GM18909 (cell line): ENCODE data around the gene VAMP5.
"Not testable (repeated sequence)": the region's sequence is repeated elsewhere in the genome, so short reads cannot be mapped to it uniquely, and the experiment has no call there.

Experiments used
- ATAC-seq: cut with Tn5 transposase; IDR thresholded peaks from one replicate; pipeline ENCODE4 v1.9.1; 2021; ENCODE audit warnings: mild to moderate bottlenecking; ENCODE audit not compliant: unreplicated experiment, poor library complexity

VAMP5 gene

DNA sequence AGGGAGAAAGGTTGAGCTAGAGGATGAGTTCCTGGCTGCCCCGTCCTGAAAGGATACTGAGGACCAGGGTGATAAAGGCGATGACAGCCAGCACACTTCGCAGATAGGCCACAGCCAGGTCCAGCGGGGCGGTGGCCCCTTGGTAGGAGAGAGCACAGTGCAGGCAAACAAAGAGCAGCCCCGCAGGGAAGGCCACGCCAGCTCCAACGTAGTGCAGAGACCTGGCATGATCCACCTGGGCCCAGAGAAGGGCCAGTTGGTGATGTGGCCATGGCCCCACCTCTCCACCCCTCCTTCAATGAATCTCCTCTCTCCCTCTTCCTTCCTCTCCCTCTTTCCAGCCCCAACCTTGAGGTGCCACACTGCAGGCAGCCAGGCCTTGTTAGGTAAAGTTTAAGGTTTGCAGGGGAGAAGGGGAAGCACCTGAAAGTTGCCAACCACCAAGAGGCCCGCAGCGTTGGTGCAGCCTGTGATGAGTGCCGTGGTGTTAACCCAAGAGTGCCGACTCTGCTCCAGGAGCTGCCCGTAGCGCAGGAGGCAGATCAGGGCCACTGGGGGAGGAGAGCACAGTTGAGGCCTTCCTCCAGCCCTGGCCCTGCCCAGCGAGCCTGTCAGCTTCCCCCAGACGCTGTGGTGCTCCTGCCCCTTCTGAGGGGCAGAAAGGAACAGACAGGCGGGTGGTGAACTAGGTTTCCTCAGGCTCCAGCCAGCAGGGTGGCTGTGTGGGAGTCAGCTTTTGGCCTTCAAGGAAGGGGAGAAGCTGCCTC is 15.4 kb downstream of the VAMP5 start:
- ATAC-seq: no peak

DNA sequence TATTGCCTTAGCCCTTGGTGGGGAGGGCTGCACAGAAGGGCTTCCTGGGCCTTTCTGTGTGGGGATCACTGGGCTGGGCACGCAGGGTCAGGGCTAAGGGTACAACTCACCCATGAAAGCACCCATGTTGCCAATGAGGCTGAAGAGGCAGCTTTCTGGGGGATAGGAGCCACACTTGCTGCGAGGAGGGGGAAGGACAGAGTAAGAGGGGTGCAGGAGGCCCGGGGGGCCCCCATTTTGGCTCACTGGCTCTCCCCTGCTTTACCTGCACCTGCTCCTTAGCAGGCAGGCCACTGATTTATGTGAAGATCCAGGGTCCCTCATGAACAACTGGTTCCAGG is 16.0 kb downstream of the VAMP5 start:
- ATAC-seq: no peak

DNA sequence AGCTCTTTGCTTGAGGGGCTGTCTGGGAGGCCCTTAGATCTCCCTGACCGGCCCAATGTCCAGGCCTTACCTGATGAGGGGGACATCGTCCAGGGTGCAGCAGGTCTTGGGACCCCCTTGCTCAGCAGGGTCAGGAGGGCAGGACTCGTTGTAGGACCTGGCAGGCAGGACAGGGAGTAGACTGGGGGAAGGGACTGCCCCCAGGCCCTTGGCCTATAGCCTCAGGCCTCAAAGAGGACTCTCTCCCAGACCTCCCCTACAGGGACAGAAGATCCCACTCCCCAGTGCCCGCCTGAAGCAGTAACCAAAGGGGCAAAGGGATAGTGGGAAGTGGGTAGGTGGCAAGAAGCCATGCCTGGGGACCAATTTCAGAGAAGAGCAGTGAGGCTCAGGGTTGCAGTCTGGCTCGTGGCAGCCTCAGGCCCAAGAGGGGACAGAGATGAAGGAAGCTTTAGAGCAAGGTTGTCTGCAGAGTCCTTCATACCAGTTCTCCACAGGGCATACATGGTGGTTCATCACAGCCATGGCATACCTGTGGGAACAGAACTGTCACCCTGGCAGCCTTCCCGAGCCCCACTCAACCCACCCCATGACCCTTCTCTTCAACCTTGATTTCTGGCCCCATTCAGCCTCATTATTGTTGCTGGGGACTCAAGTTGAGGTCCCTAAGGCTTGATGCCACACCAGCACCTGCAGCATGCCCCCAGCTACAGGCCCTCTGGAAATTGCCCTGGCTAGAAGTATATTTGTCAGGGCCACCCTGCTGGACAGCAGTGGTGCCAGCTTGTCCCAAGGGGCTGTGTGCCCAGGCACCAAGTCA is 16.9 kb downstream of the VAMP5 start:
- no peak for ATAC-seq

DNA sequence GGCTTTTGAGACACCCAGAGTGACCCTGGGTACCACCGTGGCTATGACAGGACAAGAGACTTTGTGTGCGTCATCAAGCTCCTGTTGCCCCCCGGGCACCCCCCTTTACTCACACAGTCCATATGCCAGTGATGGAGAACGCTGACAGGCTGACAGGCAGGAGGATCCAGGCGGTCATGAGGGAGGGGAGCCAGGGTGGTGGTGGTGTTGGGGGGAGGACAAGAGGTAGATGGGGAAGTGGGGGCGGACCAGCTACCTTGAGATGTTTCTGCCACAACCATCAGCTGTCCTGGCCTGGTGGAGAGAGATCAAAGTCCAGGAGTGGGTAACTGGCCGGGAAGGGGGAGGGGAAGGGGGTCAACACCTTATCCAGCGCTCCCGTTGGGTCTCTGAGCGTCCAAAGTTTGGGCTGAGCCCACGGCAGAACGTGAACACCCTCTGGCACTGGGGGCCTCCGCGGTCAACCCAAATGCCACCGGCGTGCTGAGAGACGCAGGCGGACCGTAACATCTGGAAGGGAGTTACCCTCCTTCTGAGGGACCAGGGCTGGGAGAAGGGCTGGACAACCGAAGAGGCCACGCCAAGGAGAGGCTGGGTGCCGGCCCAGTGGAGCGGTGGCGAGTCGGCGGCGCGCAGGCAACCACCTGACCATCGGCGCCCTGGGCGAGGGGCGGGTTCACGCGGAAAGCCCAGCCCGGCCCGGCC is 17.7 kb downstream of the VAMP5 start:
- peak; percentile 42 for ATAC-seq

DNA sequence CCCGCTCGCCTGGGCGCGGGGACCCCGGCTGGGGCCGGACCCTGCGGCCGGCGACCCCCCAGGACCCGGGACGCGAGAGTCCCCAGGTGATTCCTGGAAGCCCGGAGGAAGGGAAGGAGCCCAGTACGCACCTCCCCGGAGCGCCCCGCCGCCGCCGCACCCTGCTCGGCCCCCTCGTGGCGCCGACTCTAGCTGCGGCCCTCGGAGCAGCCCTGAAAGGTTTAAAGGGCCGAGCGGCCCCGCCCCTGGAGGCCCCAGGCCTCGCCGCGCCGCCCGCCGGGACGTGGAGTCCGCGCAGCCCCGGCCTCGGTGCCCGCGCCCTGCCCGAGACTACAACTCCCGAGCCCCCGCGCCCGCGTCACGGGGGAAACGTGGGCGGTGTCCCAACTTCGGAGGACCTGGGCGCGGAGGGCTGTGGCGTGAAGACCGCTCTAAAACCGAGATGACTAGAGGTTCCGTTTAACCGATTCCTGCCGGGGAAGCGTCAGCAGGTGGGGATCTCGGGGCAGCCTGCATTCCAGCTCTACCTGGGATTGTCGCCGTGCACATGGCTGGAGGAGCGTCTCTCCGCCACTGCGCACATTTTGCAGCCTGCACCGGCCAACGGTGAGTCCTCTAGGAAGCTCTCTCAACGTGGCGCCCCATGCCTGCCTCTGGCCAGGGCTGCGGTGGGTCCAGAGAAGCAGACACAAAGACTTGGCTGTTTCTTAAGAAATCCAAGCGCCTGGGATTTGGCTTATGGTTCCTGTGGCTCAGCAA is 18.4 kb downstream of the VAMP5 start, which contains the start of gene TMEM150A:
TMEM150A (minus strand) TSS at position 223 of the 759 bp plus-strand sequence. CDS start 750 bp downstream, outside the sequence.
- ATAC-seq: peak; percentile 95

DNA sequence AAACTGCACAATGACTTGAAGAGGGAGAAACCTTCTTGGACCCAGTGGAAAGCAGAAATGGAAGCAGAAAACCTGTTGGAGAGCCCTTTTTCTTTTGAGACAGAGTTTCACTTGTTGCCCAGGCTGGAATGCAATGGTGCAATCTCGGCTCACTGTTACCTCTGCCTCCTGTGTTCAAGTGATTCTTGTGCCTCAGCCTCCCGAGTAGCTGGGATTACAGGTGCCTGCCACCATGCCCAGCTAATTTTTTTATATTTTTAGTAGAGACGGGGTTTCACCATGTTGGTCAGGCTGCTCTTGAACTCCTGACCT is 19.9 kb downstream of the VAMP5 start:
- not testable (repeated sequence) for ATAC-seq

DNA sequence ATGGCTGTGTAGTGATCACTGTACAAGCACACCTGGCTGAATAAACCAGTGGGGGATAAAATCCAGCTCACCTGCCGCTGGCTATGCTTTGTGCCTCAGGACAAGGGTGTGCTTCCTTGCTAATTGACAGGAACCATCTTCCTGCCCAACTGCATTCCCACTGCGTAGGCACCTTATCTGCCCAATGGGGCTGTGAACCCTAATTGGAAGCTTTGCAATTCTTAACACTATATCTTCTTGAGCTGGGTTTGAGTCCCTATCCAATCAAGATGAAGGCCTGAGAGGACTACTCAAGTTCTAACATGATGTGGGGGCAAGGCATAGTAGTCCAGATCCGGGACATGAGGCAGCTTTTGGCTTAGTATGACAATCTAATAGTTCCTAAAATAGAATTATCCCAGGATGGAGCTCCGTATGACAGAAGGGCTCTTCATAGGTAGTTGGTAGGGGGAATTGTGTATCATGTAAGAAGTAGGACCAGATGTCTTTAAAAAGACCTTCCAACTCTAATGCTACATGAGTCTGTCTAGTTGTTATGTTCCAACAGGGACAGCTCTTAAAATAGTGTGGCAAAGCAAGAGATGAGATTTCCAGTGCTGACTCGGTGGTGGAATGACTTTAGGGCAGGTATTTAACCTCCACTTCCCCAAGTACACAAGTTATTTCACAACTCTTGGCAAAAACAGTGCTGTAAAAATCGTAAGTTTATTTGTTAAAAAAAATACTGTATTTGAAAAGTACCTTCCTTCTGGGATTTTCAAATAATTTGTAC is 20.5 kb downstream of the VAMP5 start:
- no peak for ATAC-seq

DNA sequence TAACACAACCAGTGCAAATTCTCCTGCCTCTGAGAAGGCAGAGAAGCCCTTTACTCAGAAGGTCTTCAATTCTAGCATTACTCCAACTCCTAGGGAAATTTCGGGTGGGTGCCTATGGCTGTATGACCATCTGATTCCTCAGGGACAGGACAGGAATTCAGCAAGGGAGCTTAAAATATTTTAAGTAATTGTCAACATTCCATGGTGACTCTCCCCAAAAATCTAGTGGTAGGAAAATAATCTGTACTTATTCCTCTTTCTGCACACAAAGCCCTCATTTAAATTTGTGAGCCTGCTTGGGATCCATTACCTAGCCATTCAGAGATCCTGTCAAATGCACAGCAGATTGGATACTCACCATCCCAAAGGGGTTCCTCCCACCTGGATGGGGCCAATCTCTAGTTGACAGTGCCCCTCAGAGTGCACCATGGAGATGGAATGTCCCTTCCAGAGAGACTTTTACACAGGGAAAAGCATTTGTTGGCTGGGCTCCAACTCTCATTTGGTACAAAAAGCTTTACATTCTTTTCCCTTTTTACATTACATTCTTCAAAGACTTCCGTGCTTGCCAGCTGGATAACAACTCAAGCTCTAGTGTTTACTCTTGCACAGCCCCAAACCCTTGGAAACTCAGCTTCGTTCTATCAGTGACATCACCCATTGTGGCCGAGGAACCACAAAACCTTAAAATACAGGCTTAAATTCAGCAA is 21.3 kb downstream of the VAMP5 start:
- ATAC-seq: no peak

DNA sequence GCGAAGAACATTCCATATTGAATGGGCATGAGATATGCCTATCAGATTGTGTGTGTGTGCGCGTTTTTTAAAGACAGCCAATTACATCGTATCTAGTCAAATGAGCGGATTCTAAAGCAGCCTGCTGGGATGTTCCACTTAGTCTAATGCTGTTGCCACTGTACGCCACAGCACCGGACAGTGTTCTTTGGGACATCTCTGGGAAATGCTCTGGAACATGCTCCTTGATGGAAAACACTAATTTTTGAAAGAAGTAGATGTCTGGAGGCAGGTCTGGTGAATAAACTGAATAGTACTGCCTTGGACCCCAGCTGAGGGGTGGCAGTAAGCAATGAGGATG is 21.9 kb downstream of the VAMP5 start:
- ATAC-seq: no peak

DNA sequence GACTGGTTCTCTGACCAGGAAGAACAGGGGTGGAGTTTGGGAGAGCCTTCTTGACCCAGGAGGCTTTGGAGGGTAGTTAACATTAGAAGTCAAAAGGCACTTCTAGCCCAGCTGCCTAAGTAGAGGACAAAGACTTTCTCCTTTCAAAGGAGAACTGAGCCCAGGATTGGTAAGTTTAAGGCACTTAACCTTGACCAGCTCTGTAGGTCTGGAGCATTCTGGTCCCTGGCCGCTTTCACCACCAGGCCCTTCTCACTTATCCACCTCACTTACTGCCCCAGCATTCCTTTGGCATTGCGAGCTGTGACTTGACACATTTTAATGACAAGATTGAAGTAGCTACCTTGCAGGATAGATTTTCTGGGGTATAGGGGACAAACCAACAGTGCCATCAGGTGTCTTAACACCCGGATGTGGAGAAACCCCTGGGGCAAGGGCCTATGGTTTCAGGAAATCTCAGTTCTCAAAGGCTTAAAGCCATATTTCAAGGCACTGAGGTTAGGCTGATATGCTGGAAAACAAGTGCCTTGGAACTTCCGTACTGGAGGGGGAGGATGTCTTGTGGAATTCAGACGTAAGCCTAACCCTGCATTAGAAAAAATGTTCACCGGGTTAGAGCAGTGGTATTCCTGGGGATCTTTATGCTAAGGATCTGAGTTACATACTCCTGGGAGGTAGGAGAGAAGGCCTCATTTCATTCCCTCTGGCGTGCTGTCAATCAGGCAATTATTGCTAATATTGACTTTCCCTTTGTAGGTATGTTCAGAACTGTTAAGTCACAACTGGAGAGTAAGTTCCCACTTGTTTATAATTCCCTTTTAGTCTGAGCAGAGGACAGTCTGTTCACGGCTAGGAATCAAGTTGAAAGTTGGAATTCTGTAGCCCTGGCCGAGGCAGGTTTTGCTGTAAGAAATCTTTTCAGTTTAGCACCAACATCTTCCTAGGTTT is 23.3 kb downstream of the VAMP5 start:
- ATAC-seq: no peak

DNA sequence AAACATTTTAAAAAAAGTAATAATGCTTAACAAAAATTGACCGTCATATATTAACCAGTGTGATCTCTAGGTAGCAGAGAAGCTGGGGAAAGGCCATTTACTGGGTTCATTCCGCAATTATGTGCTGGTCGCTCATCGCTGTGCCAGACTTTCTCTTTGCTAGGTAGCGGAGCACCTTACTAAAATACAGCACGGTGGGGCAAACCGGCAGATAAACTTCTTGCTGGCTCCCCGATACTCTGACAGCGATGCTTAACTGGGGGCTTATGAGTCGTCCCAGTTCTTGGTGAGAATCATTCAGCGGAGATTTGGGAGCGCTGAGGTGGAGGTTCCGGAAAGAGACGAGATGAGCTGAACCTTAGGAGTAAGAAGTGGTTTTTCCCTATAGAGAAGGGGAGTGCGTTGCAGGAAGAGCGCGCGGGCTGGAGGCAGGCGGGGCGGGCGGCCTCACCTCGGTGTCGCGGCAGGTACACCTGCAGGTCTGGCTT is 27.0 kb downstream of the VAMP5 start:
- peak; percentile 20 for ATAC-seq

DNA sequence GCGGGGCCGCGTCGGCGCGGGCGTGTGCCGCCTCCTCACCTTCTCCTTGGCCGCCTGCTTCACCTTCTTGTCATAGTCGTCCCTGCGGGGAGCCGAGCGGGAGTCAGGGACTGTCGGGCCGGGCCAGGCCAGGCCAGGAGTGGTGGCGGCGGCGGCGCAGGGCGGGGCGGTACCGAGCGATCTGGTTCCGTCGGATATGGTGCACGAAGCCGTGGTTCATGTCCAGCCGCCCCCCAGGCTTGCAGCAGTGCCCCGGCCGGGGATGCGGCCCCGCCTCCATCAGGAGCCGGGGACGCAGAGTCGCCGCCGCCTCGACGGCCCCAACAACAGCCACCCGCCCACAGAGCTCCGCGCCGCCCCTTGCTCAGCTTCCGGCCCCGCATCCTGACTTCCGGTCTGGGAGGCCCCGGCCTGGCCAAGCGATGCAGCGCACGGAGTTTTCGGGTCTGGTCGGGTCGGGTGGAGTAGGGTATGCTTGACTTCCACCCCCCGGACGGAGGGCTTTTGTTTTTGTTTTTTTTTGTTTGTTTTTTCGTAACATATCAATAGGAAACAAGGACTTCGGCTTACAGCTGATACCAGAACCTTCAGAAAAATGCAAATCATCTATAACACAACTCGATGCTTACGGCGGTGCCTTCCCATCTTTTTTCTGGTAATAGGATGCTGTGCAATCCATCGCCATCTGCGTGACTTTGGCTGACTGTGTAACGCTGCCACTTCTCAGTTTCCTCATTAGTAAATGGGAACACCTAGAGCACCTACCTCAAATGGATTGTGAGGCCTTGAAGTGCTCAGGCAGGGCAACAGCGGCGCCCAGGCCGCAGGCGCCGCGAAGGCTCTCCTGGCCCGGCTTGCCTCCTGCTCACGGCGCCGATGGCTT is 27.7 kb downstream of the VAMP5 start, which contains the start of gene C2orf68:
C2orf68 (minus strand) TSS at position 362 of the 883 bp plus-strand sequence; CDS start at position 280, 82 bp downstream.
- peak; percentile 82 for ATAC-seq

DNA sequence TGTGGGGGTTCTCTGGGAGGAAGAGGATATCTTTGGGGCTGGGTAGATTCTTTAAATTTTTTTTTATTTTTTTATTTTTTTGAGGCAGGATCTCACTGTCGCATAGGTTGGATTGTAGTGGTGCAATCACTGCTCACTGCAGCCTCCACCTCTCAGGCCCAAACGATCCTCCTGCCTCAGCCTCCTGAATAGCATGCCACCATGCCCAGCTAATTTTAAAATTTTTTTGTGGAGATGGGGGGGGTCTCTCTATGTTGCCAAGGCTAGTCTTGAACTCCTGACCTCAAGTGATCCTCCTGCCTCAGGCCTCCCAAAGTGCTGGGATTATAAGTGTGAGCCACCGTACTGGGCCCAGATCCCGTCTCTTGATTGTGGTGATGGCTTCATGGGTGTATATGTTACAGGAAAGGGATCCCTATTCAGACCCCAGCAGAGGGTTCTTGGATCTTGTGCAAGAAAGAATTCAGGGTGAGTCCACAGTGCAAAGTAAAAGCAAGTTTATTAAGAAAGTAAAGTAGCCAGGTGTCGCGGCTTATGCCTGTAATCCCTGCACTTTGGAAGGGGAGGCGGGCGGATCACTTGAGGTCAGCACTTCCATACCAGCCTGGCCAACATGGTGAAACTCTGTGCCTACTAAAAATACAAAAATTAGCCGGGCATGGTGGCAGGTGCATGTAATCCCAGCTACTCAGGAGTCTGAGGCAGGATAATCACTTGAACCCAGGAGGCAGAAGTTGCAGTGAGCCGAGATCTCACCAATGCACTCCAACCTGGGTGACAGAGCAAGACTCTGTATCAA is 29.7 kb downstream of the VAMP5 start:
- no peak for ATAC-seq

DNA sequence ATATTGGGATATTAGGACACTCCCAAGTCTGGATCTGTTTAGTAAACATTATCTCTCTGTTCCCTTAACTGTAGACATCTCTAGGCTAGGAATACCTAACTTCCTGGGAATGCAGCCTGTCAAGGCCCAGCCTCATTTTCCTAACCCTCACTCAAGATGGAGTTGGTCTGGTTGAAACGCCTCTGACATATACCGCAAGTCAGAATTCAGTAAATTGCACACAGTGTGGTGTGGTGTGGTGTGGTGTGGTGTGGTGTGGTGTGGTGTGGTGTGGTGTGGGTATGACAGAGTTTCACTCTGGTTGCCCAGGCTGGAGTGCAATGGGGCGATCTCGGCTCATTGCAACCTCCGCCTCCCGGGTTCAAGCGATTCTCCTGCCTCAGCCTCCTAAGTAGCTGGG is 30.5 kb downstream of the VAMP5 start:
- not testable (repeated sequence) for ATAC-seq

DNA sequence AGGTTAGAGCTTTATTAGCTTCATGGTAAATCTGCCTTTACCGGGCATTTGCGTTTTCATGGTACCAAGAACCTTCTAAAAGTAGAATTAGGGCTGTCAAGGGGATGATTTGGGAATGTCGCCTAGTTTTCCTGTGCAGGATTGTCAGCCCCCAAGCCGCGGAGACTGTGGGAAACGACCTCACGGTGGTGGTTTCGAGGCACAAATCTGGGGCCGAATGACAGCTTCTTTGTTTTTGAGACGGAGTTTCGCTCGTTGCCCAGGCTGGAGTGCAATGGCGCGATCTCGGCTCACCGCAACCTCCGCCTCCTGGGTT is 31.1 kb downstream of the VAMP5 start:
- ATAC-seq: no peak

DNA sequence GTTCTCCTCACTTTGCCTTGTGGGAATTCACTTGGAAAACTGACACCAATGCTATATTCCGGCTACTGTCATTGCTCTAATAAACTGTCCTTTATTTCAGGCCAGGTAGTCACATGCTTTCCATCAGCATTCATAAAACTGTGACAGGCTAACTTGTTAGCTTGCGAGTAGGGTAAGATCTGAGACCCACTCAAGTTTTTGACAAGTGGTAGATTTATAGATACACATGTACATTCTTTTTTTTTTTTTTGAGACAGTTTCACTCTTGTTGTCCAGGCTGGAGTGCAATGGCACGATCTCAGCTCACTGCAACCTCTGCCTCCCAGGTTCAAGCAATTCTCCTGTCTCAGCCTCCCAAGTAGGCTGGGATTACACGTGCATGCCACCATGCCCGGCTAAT is 33.5 kb downstream of the VAMP5 start:
- not testable (repeated sequence) for ATAC-seq
